ENCODE data around the gene HMGB3.

DNA sequence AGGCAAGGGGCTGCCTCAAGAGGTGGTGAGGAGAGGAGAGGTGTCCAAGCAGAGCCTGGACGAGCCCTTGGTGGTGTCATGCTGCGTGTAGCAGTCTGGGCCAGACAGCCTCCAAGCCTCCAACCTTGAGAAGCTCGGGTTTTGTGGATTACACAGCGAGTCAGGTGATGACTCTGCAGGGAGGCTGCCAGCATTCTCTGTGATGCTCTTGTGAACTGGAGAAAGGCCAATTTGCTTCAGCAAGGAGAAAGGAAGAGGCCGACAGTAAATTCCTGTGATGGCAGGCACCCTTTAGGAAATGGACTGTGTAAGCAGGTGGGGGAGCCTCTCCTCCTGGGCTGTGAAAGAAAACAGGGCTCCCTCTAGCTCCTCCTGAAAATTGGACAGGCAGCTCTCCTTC, 48.7 kb upstream of the HMGB3 start:
- TF ChIP-seq, protein P1, sequence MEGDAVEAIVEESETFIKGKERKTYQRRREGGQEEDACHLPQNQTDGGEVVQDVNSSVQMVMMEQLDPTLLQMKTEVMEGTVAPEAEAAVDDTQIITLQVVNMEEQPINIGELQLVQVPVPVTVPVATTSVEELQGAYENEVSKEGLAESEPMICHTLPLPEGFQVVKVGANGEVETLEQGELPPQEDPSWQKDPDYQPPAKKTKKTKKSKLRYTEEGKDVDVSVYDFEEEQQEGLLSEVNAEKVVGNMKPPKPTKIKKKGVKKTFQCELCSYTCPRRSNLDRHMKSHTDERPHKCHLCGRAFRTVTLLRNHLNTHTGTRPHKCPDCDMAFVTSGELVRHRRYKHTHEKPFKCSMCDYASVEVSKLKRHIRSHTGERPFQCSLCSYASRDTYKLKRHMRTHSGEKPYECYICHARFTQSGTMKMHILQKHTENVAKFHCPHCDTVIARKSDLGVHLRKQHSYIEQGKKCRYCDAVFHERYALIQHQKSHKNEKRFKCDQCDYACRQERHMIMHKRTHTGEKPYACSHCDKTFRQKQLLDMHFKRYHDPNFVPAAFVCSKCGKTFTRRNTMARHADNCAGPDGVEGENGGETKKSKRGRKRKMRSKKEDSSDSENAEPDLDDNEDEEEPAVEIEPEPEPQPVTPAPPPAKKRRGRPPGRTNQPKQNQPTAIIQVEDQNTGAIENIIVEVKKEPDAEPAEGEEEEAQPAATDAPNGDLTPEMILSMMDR (IDR thresholded peaks at IDR 0.05): no peak
- TF ChIP-seq EP300 (IDR thresholded peaks at IDR 0.05): no peak
- TF ChIP-seq POLR2AphosphoS5 (IDR thresholded peaks at IDR 0.05): no peak
- no peak for TF ChIP-seq POLR2A (IDR thresholded peaks at IDR 0.05)
